ENCODE measurements around the gene UBQLN1.

UBQLN1 gene

DNA sequence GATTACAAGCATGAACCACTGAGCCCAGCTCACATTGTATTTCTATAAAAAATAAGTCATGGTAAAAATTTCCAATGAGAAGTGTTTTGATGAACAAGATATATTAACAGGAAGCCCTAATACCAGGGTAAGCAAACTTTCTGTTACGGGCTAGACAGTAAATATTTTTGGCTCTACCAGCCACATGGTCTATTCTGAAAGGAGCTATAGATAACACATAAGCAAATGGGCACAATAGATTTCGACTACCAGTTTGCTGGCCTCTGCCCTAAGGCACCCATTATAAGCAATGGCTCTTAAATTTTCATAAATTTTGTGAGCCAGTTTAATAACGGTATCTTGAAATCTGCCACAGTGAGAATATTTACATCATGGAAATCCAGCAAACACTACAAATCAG lies 8.1 kb downstream of the UBQLN1 start:
- DNase-seq (ENCODE audit: low read depth, low spot score), result no peak
- ChIA-PET POLR2A (no interaction called here), CTCF (interaction anchor here (1.1 kb wide), 1 partner anchor 11 kb away, joined by 3 read pairs; no protein-coding TSS in a partner anchor)
- no peak overlapping the region for H3K4me3 ChIP-seq (ENCODE audit: low read depth, low read length)
- TF ChIP-seq, protein P1, sequence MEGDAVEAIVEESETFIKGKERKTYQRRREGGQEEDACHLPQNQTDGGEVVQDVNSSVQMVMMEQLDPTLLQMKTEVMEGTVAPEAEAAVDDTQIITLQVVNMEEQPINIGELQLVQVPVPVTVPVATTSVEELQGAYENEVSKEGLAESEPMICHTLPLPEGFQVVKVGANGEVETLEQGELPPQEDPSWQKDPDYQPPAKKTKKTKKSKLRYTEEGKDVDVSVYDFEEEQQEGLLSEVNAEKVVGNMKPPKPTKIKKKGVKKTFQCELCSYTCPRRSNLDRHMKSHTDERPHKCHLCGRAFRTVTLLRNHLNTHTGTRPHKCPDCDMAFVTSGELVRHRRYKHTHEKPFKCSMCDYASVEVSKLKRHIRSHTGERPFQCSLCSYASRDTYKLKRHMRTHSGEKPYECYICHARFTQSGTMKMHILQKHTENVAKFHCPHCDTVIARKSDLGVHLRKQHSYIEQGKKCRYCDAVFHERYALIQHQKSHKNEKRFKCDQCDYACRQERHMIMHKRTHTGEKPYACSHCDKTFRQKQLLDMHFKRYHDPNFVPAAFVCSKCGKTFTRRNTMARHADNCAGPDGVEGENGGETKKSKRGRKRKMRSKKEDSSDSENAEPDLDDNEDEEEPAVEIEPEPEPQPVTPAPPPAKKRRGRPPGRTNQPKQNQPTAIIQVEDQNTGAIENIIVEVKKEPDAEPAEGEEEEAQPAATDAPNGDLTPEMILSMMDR (IDR thresholded peaks at IDR 0.05; ENCODE audit: insufficient read depth, low read length, missing control alignments), result no peak

DNA sequence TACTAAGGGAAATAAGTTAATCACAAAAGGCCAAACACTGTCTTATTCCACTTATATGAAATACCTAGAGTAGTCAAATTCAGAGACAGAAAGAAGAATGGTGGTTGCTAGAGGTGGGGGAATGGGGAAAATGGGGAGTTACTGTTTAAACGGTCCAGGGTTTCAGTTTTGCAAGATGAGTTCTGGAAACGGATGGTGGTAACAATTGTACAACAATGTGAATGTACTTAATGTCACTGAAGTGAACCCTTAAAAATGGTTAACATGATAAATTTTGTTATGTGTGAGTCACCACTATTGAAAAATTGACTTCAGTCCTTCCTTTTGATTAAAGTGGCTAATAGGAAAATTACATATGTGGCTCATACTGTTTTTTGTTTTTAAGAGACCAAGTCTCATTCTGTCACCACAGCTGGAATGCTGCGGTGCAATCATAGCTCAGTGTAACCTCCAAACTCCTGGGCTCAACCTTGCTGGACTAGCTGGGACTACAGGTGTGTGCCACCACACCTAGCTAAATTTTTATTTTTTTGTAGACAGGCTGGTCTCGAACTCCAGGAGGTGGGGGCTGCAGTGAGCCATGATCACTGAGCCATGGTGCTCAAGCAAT lies 8.7 kb downstream of the UBQLN1 start:
- no peak overlapping the region for H3K4me3 ChIP-seq (ENCODE audit: low read depth, low read length)
- TF ChIP-seq, protein P1 (IDR thresholded peaks at IDR 0.05; ENCODE audit: insufficient read depth, low read length, missing control alignments), result no peak
- ChIA-PET CTCF (no interaction called here), POLR2A (no interaction called here)
- DNase-seq (ENCODE audit: low read depth, low spot score), result no peak

DNA sequence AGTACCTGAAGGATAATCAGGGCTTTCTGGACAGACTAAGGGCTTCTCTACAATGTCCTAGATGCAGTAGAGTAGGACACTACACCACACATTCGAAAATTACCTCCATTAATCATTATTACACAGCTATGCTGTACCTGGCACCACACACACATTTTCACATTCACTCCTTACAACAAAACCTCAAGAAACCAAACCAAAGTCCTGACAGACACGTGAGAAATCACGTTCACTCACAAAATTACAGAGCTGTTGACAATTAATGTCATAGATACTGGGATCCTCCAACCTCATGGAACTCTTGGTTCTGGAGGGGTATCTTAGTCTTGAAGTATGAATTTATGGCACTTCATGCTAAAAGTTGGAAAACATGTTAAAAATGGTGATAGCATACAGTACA lies 16.3 kb downstream of the UBQLN1 start:
- ChIA-PET CTCF (interaction anchor here (1.1 kb wide), 1 partner anchor 153 kb away, joined by 3 read pairs; the partner anchor contains the start of gene FRMD3), POLR2A (no interaction called here)
- TF ChIP-seq, protein P1 (IDR thresholded peaks at IDR 0.05; ENCODE audit: insufficient read depth, low read length, missing control alignments), result no peak
- H3K4me3 ChIP-seq (ENCODE audit: low read depth, low read length), result no peak overlapping the region
- DNase-seq (ENCODE audit: low read depth, low spot score), result no peak

DNA sequence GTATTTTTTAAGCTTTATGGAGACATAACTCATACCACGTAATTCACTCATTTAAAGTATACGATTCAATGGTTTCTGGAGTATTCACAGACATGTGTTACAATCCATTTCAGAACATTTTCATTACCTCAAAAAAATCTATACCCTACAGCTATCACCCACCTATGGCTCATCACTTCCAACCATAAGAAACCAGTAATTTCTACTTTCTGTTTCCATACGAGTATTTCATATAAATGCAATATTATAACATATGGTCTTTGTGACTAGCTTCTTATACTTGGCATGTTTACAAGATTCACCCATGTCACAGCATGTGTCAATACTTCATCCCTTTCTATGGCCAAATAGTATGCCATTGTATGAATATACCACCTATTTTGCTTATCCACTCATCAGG lies 18.8 kb downstream of the UBQLN1 start:
- TF ChIP-seq, protein P1 (IDR thresholded peaks at IDR 0.05; ENCODE audit: insufficient read depth, low read length, missing control alignments), result no peak
- H3K4me3 ChIP-seq (ENCODE audit: low read depth, low read length), result no peak overlapping the region
- ChIA-PET CTCF (interaction anchor here (1.1 to 1.9 kb wide), 2 partner anchors 9 to 11 kb away, joined by 3 to 5 read pairs; no protein-coding TSS in a partner anchor), POLR2A (interaction anchor here (0.7 kb wide), 1 partner anchor 19 kb away, joined by 3 read pairs; the partner anchor contains the start of gene UBQLN1)
- no peak for DNase-seq (ENCODE audit: low read depth, low spot score)

DNA sequence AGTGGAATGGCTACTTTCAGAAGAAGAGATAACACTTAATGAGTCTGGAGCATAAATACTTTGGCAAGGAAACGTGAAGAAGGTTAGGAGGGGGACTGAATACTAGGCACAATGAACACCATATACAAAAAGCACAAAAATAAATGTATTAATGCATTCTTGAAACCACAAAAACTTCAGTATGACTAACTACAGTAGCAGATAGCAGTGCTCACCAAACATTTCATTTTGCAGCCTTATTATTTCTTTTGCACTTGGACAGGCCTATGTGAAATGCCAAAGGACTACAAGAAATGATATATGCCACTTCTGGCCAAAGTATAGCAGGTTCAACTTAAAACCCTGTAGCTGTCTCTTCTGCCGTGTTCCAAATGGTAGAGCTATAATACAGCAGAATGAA lies 26.3 kb downstream of the UBQLN1 start:
- TF ChIP-seq, protein P1 (IDR thresholded peaks at IDR 0.05; ENCODE audit: insufficient read depth, low read length, missing control alignments), result no peak
- no peak for DNase-seq (ENCODE audit: low read depth, low spot score)
- CTCF ChIA-PET, result interaction anchor here (0.6 to 0.9 kb wide), 2 partner anchors 16 to 28 kb away, joined by 3 read pairs; no protein-coding TSS in a partner anchor
- H3K4me3 ChIP-seq (ENCODE audit: low read depth, low read length), result no peak overlapping the region
- POLR2A ChIA-PET, result no interaction called here

DNA sequence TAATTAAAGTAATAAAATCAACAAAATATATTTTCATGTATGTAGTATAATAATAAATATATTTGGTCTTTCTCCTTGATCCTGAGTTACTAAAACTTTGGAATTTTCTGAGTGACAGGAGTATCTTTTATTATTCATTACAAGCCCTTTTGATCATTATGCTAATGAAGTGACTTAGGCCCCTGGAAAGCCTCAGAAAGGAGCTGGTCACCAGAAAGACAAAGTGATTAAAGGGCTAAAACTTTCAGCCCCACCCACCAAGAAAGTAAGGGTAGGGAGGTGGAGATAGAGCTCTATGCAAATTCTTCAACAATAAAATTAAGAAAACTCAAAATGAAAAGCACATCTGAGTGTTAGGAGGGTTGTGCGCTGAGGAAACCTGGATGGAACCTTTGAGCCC lies 27.5 kb downstream of the UBQLN1 start:
- ChIA-PET POLR2A (no interaction called here), CTCF (interaction anchor here (1.2 to 3.5 kb wide), 3 partner anchors 9 to 30 kb away, joined by 3 to 11 read pairs (median 5); no protein-coding TSS in a partner anchor)
- DNase-seq (ENCODE audit: low read depth, low spot score), result no peak
- TF ChIP-seq, protein P1 (IDR thresholded peaks at IDR 0.05; ENCODE audit: insufficient read depth, low read length, missing control alignments), result no peak
- H3K4me3 ChIP-seq (ENCODE audit: low read depth, low read length), result no peak overlapping the region

All from AG04449 (cell line).